NCI-H1436 treated with DMSO at 0.1 percent for 48 hours (cell line): Measurements from ENCODE around the gene C19orf25.

Experiments
- DNase-seq: peaks from one replicate; lab custom pipeline; 2025; lab: John Stamatoyannopoulos, UW

C19orf25 gene

GRCh38 chr19:1466461-1467214, 12.4 kb downstream of the C19orf25 start:
- no peak for DNase-seq

GRCh38 chr19:1466018-1466460, 13.0 kb downstream of the C19orf25 start:
- DNase-seq, result no peak

GRCh38 chr19:1465191-1466016, 13.6 kb downstream of the C19orf25 start:
- no peak for DNase-seq

GRCh38 chr19:1461862-1462261, 17.2 kb downstream of the C19orf25 start:
- no peak for DNase-seq

GRCh38 chr19:1460033-1460995, 18.7 kb downstream of the C19orf25 start:
- no peak for DNase-seq

GRCh38 chr19:1459479-1459878, 19.5 kb downstream of the C19orf25 start:
- DNase-seq, result no peak

GRCh38 chr19:1457892-1458291, 21.1 kb downstream of the C19orf25 start:
- DNase-seq, result no peak

GRCh38 chr19:1457031-1457739, 21.8 kb downstream of the C19orf25 start:
- no peak for DNase-seq

- DNase-seq, result no peak
Measured at GRCh38 chr19:1456121-1456900, 22.7 kb downstream of the C19orf25 start.

- no peak for DNase-seq
Measured at GRCh38 chr19:1455336-1456120, 23.5 kb downstream of the C19orf25 start.

- no peak for DNase-seq
Measured at GRCh38 chr19:1455002-1455335, 24.0 kb downstream of the C19orf25 start.

- DNase-seq, result no peak
Measured at GRCh38 chr19:1453525-1454364, 25.3 kb downstream of the C19orf25 start.

- no peak for DNase-seq
Measured at GRCh38 chr19:1452802-1453524, 26.1 kb downstream of the C19orf25 start.

- no peak for DNase-seq
Measured at GRCh38 chr19:1451916-1452801, 26.9 kb downstream of the C19orf25 start.

GRCh38 chr19:1450735-1451731, 28.0 kb downstream of the C19orf25 start:
- no peak for DNase-seq
